K562 (cell line): ENCODE data around the gene SYNGR1. TPM values are rescaled to one million over a fixed set of nuclear protein-coding genes. Genes with fewer than 3 reads are reported as not detected.

Experiments used
- ATAC-seq: fragments of 200-7000 bp; cut with Tn5 transposase; 3 replicates; pipeline ENCODE4 v1.9.1; 2020; ENCODE audit warnings: moderate library complexity
- BruUV-seq: library from RNA; stranded (reverse); fragments of 400-500 nt; replicated peaks from 2 replicates; lab custom pipeline; 2021; lab: Mats Ljungman, UMichigan
- CTCF ChIA-PET: fragments of 300-600 bp; formaldehyde crosslinking; extraction: SDS; loops from one replicate; lab custom pipeline; 2021; ENCODE audit warnings: low intra/inter-chr PET ratio; lab: Yijun Ruan, JAX
- POLR2A ChIA-PET: fragments of 300-600, 350-650 bp; sonication (Branson Sonifier 250); formaldehyde crosslinking; extraction: SDS; loops from one replicate; lab custom pipeline; 2021; ENCODE audit warnings: antibody characterized with exemption, inconsistent platforms; lab: Yijun Ruan, JAX
- DNase-seq, 4 experiments: peaks; one replicate each; pipeline versions ENCODE4 v3.0.0 to v3.0.0-alpha.2; 2011 to 2018; ENCODE audit warnings: low spot score in 3 of 4, mixed read lengths in 3 of 4; ENCODE audit errors: extremely low read depth in 1 of 4
- FAIRE-seq: peaks from 2 replicates; lab custom pipeline; 2011; peaks lifted over from hg19 to GRCh38; lab: Jason Lieb, UNC
- H2AFZ ChIP-seq: 2 replicates; pipeline ENCODE4 v1.6.0; 2011; ENCODE audit warnings: low read depth, low read length, control low read depth, inconsistent platforms
- H3K27ac ChIP-seq: fragments of 200-600 bp; 3 replicates; pipeline ENCODE4 v1.8.0; 2011; ENCODE audit warnings: low read depth, mild to moderate bottlenecking, control low read depth, inconsistent platforms, low read length, moderate library complexity, mixed read lengths; ENCODE audit errors: extremely low read depth
- H3K27me3 ChIP-seq, 2 experiments: fragments of 300-600 bp in 1 of 2; 2 replicates in 1 of 2; 3 replicates in 1 of 2; pipeline versions ENCODE4 v1.6.0 to v1.8.0; 2011; ENCODE audit warnings: inconsistent platforms in 2 of 2, low read length in 2 of 2, mild to moderate bottlenecking in 1 of 2, mixed read lengths in 1 of 2, moderate library complexity in 1 of 2; ENCODE audit not compliant: control insufficient read depth in 2 of 2, insufficient read depth in 2 of 2
- H3K36me3 ChIP-seq: fragments of 300-600 bp; 3 replicates; pipeline ENCODE4 v1.8.0; 2011; ENCODE audit warnings: mild to moderate bottlenecking, low read length, inconsistent platforms; ENCODE audit not compliant: control insufficient read depth, insufficient read depth
- H3K4me1 ChIP-seq, 2 experiments: fragments of 200-600 bp in 1 of 2; replicated peaks in 1 of 2; 2 replicates in 1 of 2; 3 replicates in 1 of 2; pipeline versions ENCODE4 v1.5.1 to v1.8.0; 2011; ENCODE audit warnings: inconsistent platforms in 2 of 2, low read length in 2 of 2, mild to moderate bottlenecking in 1 of 2, mixed read lengths in 1 of 2, moderate library complexity in 1 of 2; ENCODE audit not compliant: control insufficient read depth in 2 of 2, insufficient read depth in 2 of 2
- H3K4me2 ChIP-seq: 2 replicates; pipeline ENCODE4 v1.6.1; 2011; ENCODE audit warnings: low read length, control low read depth, inconsistent platforms, mixed read lengths; ENCODE audit not compliant: insufficient read depth
- H3K4me3 ChIP-seq: fragments of 200-600 bp; sonication (generic), shearing (Covaris generic); 2 replicates; pipeline ENCODE4 v1.5.1; 2016; ENCODE audit warnings: control low read depth, inconsistent platforms
- H3K79me2 ChIP-seq: fragments of 200-600 bp; 3 replicates; pipeline ENCODE4 v1.8.0; 2011; ENCODE audit warnings: low read length, inconsistent platforms; ENCODE audit not compliant: control insufficient read depth, insufficient read depth
- H3K9ac ChIP-seq, 2 experiments: 2 replicates each; pipeline versions ENCODE4 v1.6.0 to v1.6.1; 2011; ENCODE audit warnings: low read depth in 2 of 2, low read length in 2 of 2, control low read depth in 1 of 2, inconsistent platforms in 1 of 2, mild to moderate bottlenecking in 1 of 2, mixed read lengths in 1 of 2; ENCODE audit not compliant: insufficient read depth in 1 of 2
- H3K9me1 ChIP-seq: one replicate; pipeline ENCODE4 v1.6.0; 2011; ENCODE audit warnings: inconsistent platforms, mild to moderate bottlenecking, low read length, moderate library complexity; ENCODE audit not compliant: control insufficient read depth, insufficient read depth
- H3K9me3 ChIP-seq: replicated peaks from 2 replicates; pipeline ENCODE4 v1.5.1; 2011; ENCODE audit warnings: low read depth, low read length, inconsistent platforms; ENCODE audit not compliant: control insufficient read depth, insufficient read depth
- H4K20me1 ChIP-seq: replicated peaks from 2 replicates; pipeline ENCODE4 v1.6.1; 2011; ENCODE audit warnings: low read length, inconsistent platforms, mixed read lengths; ENCODE audit not compliant: control insufficient read depth, insufficient read depth
- CGGBP1 ChIP-seq: fragments of 250-450 bp; sonication (Bioruptor Pico); IDR thresholded peaks from 2 replicates; pipeline ENCODE4 v1.9.0; 2021; ENCODE audit warnings: mild to moderate bottlenecking
- E2F1 ChIP-seq: sonication (generic); formaldehyde crosslinking; IDR thresholded peaks from 2 replicates; pipeline ENCODE4 v1.8.1; 2023; ENCODE audit warnings: mild to moderate bottlenecking, missing genetic modification reagents, moderate library complexity
- EGR1 ChIP-seq: fragments of 450-650 bp; conservative IDR thresholded peaks from 2 replicates; pipeline ENCODE4 v1.6.1; 2017; ENCODE audit warnings: mild to moderate bottlenecking
- ESRRA ChIP-seq: fragments of 450-650 bp; IDR thresholded peaks from 2 replicates; pipeline ENCODE4 v1.6.1; 2014; ENCODE audit warnings: low read depth, mild to moderate bottlenecking, moderate library complexity, borderline replicate concordance
- HBP1 ChIP-seq: fragments of 450-650 bp; formaldehyde crosslinking; IDR thresholded peaks from 2 replicates; pipeline ENCODE4 v1.4.0; 2022; ENCODE audit warnings: missing genetic modification characterization
- KLF16 ChIP-seq: IDR thresholded peaks from 2 replicates; pipeline ENCODE4 v1.6.1; 2016; ENCODE audit warnings: antibody characterized with exemption
- MED1 ChIP-seq: sonication (generic); formaldehyde crosslinking; IDR thresholded peaks from 2 replicates; pipeline ENCODE4 v1.8.1; 2023; ENCODE audit warnings: missing genetic modification reagents, borderline replicate concordance
- NFRKB ChIP-seq: fragments of 450-650 bp; IDR thresholded peaks from 2 replicates; pipeline ENCODE4 v1.6.1; 2016; ENCODE audit warnings: low read depth
- PKNOX1 ChIP-seq: fragments of 450-650 bp; IDR thresholded peaks from 2 replicates; pipeline ENCODE4 v1.6.1; 2016
- RBM34 ChIP-seq: fragments of 200-400 bp; formaldehyde crosslinking; IDR thresholded peaks from 2 replicates; pipeline ENCODE4 v1.6.1; 2018; ENCODE audit warnings: low read length, borderline replicate concordance; ENCODE audit not compliant: insufficient read depth
- SIN3A ChIP-seq, 2 experiments: fragments of 150-350 bp in 1 of 2; IDR thresholded peaks; 2 replicates each; pipeline ENCODE4 v1.6.1; 2011 to 2016; ENCODE audit warnings: borderline replicate concordance in 2 of 2, low read depth in 2 of 2, low read length in 2 of 2, mild to moderate bottlenecking in 2 of 2, moderate library complexity in 2 of 2; ENCODE audit not compliant: control insufficient read depth in 1 of 2
- TAF15 ChIP-seq: fragments of 200-400 bp; formaldehyde crosslinking; IDR thresholded peaks from 2 replicates; pipeline ENCODE4 v1.6.1; 2017; ENCODE audit warnings: mild to moderate bottlenecking, low read depth, low read length, moderate library complexity
- UBTF ChIP-seq, 2 experiments: IDR thresholded peaks; 2 replicates each; pipeline ENCODE4 v1.6.1; 2012; ENCODE audit warnings: improper control_type of control experiment in 2 of 2, low read depth in 2 of 2, low read length in 2 of 2, borderline replicate concordance in 1 of 2
- ZNF408 ChIP-seq: fragments of 250-450 bp; sonication (Bioruptor Pico); IDR thresholded peaks from 2 replicates; pipeline ENCODE4 v1.4.0; 2020; ENCODE audit warnings: low read depth, mild to moderate bottlenecking, moderate library complexity
- WGBS: fragments of 100-300 bp; shearing (Covaris generic); methylation state at CpG from one replicate; pipeline ENCODE4 v1.1.6; 2016; ENCODE audit warnings: low coverage, mixed read lengths; ENCODE audit not compliant: insufficient coverage; ENCODE audit errors: missing lambda C conversion rate; 5-methylcytosine and 5-hydroxymethylcytosine counted together
- in situ Hi-C: fragments of 300-500 bp; cut with MboI; formaldehyde crosslinking; loops from 4 replicates; pipeline ENCODE4 v1.15.0; 2018; ENCODE audit warnings: inconsistent platforms, mixed read lengths
- intact Hi-C: fragments of 100-400 bp; cut with micrococcal nuclease; formaldehyde crosslinking; loops from 2 replicates; pipeline ENCODE4 v1.14.2; 2022
- polyA plus RNA-seq, 8 experiments: library from polyadenylated mRNA; depleted of rRNA in 4 of 8; stranded (reverse) in 5 of 8; unstranded in 3 of 8; fragments of >200 nt; fragmentation: Nextera tagmentation in 2 of 8; fragmentation: Illumina TruSeq in 1 of 8; extraction: Ambion mirVana in 2 of 8; extraction: Trizol in 1 of 8; gene quantifications; 2 replicates each; pipeline versions ENCODE4 v1.2.1 to v1.2.3, GENCODE V29; 2011 to 2014; ENCODE audit warnings: inconsistent platforms in 1 of 8, missing spikeins in 1 of 8
- total RNA-seq, 7 experiments: library from RNA; depleted of rRNA in 6 of 7; stranded (reverse); fragments of >200 nt in 6 of 7; fragmentation: Illumina TruSeq in 2 of 7; extraction: Trizol in 2 of 7; gene quantifications; 2 replicates each; pipeline versions ENCODE4 v1.2.1 to v1.2.3, GENCODE V29; 2011 to 2021; ENCODE audit warnings: low replicate concordance in 1 of 7

SYNGR1 gene
- total and polyA plus RNA-seq, 9 of the 15 experiments (the other 6 are each of a cell fraction or from before 2014, with no cell fraction given), result 1.8 to 15.9 (median 5.5) TPM

GRCh38 chr22:39429916-39430575 is 80.3 kb downstream of the SYNGR1 start:
- Histone ChIP-seq H3K27ac (no peak overlapping the region), H2AFZ (no peak overlapping the region)
- TF ChIP-seq NFRKB, result no peak
- no peak for TF ChIP-seq KLF16
- no peak for TF ChIP-seq UBTF (IDR thresholded peaks at IDR 0.05; ENCODE audit: borderline replicate concordance in 1 of 2, low read depth in 2 of 2, low read length in 2 of 2)
- no peak for TF ChIP-seq EGR1
- no peak for TF ChIP-seq E2F1 (CRISPR knock-in tag)
- TF ChIP-seq MED1 (CRISPR knock-in tag), result no peak
- TF ChIP-seq TAF15, result no peak
- no peak for TF ChIP-seq CGGBP1 (CRISPR knock-in tag)
- no peak for TF ChIP-seq SIN3A (IDR thresholded peaks at IDR 0.05; ENCODE audit: borderline replicate concordance in 2 of 2, control insufficient read depth in 1 of 2, low read depth in 2 of 2, low read length in 2 of 2)
- TF ChIP-seq ESRRA, result no peak
- TF ChIP-seq RBM34, result no peak
- no peak for TF ChIP-seq ZNF408 (CRISPR knock-in tag)
- TF ChIP-seq PKNOX1, result no peak
- no peak for TF ChIP-seq HBP1
- TF ChIP-seq, all 486 proteins: peak for 0
- DNase-seq, result no peak
- H3K27me3 ChIP-seq, result no peaks in the 10 kb centered on the region
- H3K4me1 ChIP-seq, result peaks cover 0 to 27% of the 10 kb centered on the region in 2 experiments; a peak in 3 of 5 replicates
- WGBS, result 94% methylated on average over 17 of the region's 27 CpGs
- in situ Hi-C loops (no loop called here), intact Hi-C loops (no loop called here)
- FAIRE-seq, result no peak
- ATAC-seq, result no peak
- ChIA-PET CTCF (no interaction called here), POLR2A (no interaction called here)
- H3K9ac ChIP-seq, result no peak overlapping the region
- no peaks in the 10 kb centered on the region for H3K79me2 ChIP-seq
- no peak overlapping the region for H3K4me3 ChIP-seq
- no peak overlapping the region for H3K4me2 ChIP-seq
- H3K9me3 ChIP-seq, result no peaks in the 10 kb centered on the region
- peaks cover 55% of the 10 kb centered on the region for H3K36me3 ChIP-seq
- H3K9me1 ChIP-seq, result no peaks in the 10 kb centered on the region
- H4K20me1 ChIP-seq, result no peaks in the 10 kb centered on the region
- no TSS peak for BruUV-seq
